ENCODE measurements around the gene AACS.

DNA sequence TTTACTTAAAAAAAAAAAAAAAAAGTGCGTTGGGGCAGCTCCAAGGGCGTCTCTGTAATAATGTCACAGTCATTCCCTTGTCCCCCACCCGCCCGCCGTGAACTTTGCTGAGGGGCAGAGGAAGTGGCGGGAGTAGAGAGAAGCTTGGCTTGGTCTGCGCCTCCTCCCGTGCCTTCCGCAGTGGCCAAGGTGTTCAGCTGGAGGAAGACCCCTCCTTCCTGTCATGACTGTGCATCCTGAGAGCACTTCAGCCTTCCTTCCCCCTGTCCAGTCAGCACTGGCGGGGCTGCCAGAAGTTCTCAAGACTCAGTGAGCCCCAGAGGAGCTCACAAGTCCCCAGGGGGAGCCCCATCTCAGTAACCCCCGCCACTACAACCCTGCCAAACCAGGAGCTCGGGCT, 32.2 kb downstream of the AACS start:
- no peak for TF ChIP-seq POLR2A (IDR thresholded peaks at IDR 0.05)
- TF ChIP-seq, protein P1, sequence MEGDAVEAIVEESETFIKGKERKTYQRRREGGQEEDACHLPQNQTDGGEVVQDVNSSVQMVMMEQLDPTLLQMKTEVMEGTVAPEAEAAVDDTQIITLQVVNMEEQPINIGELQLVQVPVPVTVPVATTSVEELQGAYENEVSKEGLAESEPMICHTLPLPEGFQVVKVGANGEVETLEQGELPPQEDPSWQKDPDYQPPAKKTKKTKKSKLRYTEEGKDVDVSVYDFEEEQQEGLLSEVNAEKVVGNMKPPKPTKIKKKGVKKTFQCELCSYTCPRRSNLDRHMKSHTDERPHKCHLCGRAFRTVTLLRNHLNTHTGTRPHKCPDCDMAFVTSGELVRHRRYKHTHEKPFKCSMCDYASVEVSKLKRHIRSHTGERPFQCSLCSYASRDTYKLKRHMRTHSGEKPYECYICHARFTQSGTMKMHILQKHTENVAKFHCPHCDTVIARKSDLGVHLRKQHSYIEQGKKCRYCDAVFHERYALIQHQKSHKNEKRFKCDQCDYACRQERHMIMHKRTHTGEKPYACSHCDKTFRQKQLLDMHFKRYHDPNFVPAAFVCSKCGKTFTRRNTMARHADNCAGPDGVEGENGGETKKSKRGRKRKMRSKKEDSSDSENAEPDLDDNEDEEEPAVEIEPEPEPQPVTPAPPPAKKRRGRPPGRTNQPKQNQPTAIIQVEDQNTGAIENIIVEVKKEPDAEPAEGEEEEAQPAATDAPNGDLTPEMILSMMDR (IDR thresholded peaks at IDR 0.05): no peak

All from right lobe of liver (tissue), 4 donors.